ENCODE data around the gene JAM3.

The JAM3 gene

GRCh38 chr11:134143801-134144200, 74.9 kb downstream of the JAM3 start:
- DNase-seq (ENCODE audit: low read depth in 2 of 3, low spot score in 2 of 3) = no peak

DNA sequence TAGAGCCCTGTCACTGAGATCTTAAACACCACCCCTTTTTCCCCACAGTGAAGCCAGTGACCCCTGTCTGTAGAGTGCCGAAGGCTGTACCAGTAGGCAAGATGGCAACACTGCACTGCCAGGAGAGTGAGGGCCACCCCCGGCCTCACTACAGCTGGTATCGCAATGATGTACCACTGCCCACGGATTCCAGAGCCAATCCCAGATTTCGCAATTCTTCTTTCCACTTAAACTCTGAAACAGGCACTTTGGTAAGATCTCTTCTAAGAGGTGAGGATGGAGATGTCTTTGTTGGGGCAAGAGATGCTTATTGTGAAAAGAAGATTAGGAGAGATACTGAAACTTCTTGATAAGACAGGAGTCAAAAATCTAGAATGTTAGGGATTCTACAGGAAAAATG, 75.9 kb downstream of the JAM3 start:
- no peak for DNase-seq (ENCODE audit: low read depth in 2 of 3, low spot score in 2 of 3)

DNA sequence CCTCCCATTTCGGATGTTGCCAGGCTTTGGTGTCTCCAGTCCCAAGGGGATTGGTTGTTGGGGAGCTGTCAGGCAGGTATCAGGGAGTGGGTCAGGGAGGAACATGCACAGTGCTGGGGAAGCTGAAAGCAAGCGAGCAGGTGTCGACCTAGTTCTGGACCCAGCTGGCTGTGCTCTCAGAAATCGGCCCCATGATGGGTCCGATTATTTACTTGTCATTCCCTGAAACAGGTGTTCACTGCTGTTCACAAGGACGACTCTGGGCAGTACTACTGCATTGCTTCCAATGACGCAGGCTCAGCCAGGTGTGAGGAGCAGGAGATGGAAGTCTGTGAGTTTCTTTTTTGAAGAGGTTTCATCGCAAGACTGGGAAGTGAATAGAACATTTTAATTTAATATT, 76.8 kb downstream of the JAM3 start:
- no peak for DNase-seq (ENCODE audit: low read depth in 2 of 3, low spot score in 2 of 3)

- no peak for DNase-seq (ENCODE audit: low read depth in 2 of 3, low spot score in 2 of 3)
These were observed 77.7 kb downstream of the JAM3 start for GRCh38 chr11:134146598-134146997.

DNA sequence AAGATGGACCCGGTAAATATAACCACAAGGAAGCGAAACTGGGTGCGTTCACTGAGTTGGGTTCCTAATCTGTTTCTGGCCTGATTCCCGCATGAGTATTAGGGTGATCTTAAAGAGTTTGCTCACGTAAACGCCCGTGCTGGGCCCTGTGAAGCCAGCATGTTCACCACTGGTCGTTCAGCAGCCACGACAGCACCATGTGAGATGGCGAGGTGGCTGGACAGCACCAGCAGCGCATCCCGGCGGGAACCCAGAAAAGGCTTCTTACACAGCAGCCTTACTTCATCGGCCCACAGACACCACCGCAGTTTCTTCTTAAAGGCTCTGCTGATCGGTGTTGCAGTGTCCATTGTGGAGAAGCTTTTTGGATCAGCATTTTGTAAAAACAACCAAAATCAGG, 80.5 kb downstream of the JAM3 start:
- no peak for DNase-seq (ENCODE audit: low read depth in 2 of 3, low spot score in 2 of 3)

DNA sequence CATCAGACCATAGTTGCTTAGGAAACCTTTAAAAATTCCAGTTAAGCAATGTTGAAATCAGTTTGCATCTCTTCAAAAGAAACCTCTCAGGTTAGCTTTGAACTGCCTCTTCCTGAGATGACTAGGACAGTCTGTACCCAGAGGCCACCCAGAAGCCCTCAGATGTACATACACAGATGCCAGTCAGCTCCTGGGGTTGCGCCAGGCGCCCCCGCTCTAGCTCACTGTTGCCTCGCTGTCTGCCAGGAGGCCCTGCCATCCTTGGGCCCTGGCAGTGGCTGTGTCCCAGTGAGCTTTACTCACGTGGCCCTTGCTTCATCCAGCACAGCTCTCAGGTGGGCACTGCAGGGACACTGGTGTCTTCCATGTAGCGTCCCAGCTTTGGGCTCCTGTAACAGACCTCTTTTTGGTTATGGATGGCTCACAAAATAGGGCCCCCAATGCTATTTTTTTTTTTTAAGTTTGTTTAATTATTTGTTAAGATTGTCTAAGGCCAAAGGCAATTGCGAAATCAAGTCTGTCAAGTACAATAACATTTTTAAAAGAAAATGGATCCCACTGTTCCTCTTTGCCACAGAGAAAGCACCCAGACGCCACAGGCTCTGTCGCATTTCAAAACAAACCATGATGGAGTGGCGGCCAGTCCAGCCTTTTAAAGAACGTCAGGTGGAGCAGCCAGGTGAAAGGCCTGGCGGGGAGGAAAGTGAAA, 81.5 kb downstream of the JAM3 start:
- no peak for DNase-seq (ENCODE audit: low read depth in 2 of 3, low spot score in 2 of 3)

- no peak for DNase-seq (ENCODE audit: low read depth in 2 of 3, low spot score in 2 of 3)
These were observed 82.3 kb downstream of the JAM3 start for GRCh38 chr11:134151083-134151747.

- DNase-seq (ENCODE audit: low read depth in 2 of 3, low spot score in 2 of 3) = no peak
These were observed 83.8 kb downstream of the JAM3 start for GRCh38 chr11:134152696-134153095.

GRCh38 chr11:134153147-134153905, 84.5 kb downstream of the JAM3 start:
- DNase-seq (ENCODE audit: low read depth in 2 of 3, low spot score in 2 of 3) = no peak

DNA sequence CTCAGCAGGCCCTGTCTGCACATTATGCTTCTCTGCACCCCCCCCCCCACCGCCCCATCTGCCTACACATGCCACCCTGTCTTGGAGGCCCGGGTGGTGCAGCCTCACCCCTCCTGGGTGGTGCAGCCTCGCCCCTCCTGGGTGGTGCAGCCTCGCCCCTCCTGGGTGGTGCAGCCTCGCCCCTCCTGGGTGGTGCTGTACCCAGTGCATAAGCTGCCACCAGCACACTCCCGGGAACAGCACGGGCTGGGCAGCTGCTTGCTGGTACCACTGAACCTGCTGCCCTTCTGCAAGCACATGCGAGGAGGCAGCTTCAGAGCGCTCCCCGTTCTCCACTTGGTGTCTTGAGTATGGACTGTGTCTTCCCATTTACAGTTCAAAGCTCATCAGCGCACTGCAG, 85.6 kb downstream of the JAM3 start:
- DNase-seq (ENCODE audit: low read depth in 2 of 3, low spot score in 2 of 3) = no peak

DNA sequence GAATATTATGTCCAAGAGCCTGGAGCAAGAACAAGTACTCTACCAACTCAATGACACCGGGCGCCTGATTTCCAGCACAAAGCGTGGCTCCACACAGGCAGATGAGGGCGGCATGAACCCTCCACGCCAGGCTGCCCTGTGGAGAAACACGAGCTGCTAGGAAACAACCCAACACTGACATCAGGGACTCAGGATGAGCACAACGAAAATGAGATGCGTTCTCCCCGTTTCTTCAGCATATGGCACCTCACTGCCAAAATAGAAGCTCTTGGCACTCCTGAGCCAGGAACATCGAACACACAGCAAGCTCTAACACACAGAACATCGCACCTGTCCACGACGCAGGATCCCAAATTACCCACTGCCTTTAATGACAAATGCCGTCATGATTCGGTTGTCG, 86.6 kb downstream of the JAM3 start:
- DNase-seq (ENCODE audit: low read depth in 2 of 3, low spot score in 2 of 3) = no peak

- no peak for DNase-seq (ENCODE audit: low read depth in 2 of 3, low spot score in 2 of 3)
These were observed 87.3 kb downstream of the JAM3 start for GRCh38 chr11:134155946-134156865.

GRCh38 chr11:134157451-134157850, 88.6 kb downstream of the JAM3 start:
- no peak for DNase-seq (ENCODE audit: low read depth in 2 of 3, low spot score in 2 of 3)

GRCh38 chr11:134158023-134158422, 89.2 kb downstream of the JAM3 start:
- no peak for DNase-seq (ENCODE audit: low read depth in 2 of 3, low spot score in 2 of 3)

- DNase-seq (ENCODE audit: low read depth in 2 of 3, low spot score in 2 of 3) = no peak
These were observed 90.8 kb downstream of the JAM3 start for GRCh38 chr11:134159652-134160051.

DNA sequence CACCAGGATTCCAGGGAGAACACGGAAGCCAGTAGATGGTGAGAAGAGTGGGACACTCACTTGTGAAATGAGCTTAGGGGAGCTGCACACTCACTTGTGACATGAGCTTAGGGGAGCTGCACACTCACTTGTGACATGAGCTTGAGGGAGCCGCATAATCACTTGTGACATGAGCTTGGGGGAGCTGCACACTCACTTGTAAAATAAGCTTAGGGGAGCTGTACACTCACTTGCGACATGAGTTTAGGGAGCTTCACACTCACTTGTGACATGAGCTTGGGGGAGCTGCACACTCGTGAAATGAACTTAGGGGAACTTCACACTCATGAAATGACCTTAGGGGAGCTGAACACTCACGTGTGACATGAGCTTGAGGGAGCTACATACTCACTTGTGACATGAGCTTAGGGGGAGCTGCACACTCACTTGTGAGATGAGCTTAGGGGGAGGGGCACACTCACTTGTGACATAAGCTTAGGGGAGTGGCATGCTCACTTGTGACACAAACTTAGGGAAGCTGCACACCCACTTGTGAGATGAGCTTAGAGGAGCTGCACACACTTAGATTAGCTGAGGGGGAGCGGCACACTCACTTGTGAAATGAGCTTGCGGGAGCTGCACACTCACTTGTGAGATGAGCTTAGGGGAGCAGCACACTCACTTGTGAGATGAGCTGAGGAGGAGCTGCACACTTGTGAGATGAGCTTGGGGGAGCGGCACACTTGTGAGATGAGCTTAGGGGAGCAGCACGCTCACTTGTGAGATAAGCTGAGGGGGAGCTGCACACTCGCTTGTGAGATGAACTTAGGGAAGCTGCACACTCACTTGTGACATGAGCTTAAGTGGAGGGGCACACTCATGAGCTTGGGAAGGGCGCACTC, 95.9 kb downstream of the JAM3 start:
- DNase-seq (ENCODE audit: low read depth in 2 of 3, low spot score in 2 of 3) = no peak

DNA sequence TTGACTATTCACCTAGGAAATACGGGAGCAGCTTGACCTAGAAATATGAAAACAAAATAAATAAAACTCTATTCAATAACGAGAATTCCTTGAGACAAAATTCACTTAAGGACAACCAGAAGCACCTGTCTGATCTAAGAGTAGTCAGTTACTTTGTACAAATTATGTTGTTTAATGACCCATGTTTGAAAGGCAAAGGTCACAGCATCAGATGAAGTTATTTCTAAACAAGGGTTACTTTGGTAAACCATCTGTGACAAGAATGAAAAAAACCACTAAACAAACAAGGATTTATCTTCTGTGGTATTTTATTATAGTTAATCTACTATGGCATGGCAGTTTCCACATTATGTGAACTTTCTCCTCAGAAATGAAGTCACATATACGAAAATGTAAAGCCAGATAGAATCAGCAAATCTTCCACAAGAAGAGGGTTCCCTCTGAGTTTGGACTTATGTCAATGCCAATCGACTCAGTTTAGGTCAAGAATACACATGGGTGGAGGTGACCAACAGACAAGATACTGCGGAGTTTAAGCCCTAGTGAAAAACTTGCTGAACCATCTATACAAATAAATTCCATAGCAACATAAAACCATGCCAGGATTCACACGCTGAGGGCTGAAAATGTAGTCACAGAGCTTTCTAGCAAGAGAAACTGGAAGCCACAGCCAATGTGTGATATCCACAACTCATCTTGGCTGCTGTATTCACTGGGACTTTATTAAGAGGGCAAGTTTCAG, 101.5 kb downstream of the JAM3 start:
- no peak for DNase-seq (ENCODE audit: low read depth in 2 of 3, low spot score in 2 of 3)

- DNase-seq (ENCODE audit: low read depth in 2 of 3, low spot score in 2 of 3) = no peak
These were observed 102.0 kb downstream of the JAM3 start for GRCh38 chr11:134170919-134171281.

GRCh38 chr11:134171951-134172350, 103.1 kb downstream of the JAM3 start:
- DNase-seq (ENCODE audit: low read depth in 2 of 3, low spot score in 2 of 3) = no peak

GRCh38 chr11:134173296-134173695, 104.4 kb downstream of the JAM3 start:
- no peak for DNase-seq (ENCODE audit: low read depth in 2 of 3, low spot score in 2 of 3)

Data from activated CD8-positive, alpha-beta memory T cell treated with anti-CD3 and anti-CD28 coated beads for 48 hours (primary cell).